ENCODE results near the gene DDX10. TPM values are rescaled to one million over a fixed set of nuclear protein-coding genes. Genes with fewer than 3 reads are reported as not detected.

DDX10 gene
- total and polyA plus RNA-seq, 2 of the 8 experiments (the other 6 are each of a cell fraction or from before 2014, with no cell fraction given) = 49.2 to 52.2 TPM

DNA sequence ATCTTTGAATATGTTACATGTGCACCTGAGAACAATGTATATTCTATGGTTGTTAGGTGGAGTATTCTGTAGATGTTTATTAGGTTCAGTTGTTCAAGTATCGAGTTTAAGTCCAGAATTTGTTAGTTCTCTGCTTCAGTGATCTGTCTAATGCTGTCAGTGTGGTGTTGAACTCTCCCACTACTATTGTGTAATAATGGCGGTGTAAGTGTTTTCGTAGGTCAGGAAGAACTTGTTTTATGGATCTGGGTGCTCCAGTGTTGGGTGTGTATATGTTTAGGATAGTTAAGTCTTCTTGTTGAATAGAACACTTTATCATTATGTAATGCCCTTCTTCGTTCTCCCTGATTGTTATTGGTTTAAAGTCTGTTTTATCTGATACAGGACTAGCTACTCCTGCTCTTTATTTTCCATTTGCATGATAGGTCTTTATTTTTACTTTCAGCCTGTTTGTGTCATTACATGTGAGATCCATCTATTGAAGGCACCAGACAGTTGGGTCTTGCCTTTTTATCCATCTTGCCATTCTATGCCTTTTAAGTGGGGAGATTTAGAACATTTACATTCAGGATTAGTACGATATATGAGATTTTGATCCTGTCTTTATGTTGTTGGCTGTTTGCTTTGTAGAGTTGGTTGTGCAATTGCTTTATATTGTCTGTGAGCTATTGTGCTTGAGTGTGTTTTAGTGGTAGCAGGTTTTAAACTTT lies 121.6 kb downstream of the DDX10 start:
- no peak overlapping the region for H3K9ac ChIP-seq (replicated peaks in 1 of 4; ENCODE audit: extremely low read depth in 1 of 4, low read depth in 3 of 4, low read length in 3 of 4)
- H2BK120ac ChIP-seq (replicated peaks; ENCODE audit: low read depth, low read length) = no peak overlapping the region
- H2AK5ac ChIP-seq (ENCODE audit: low read depth, low read length) = no peak overlapping the region
- H2BK5ac ChIP-seq (ENCODE audit: low read depth, low read length) = no peak overlapping the region
- H4K8ac ChIP-seq (ENCODE audit: extremely low read depth, insufficient read depth, low read length) = no peak overlapping the region
- CTCF ChIA-PET (ENCODE audit: partially characterized antibody) = interaction anchor here (0.8 to 3.2 kb wide), 6 partner anchors 16 to 85 kb away, joined by 3 to 11 read pairs (median 5); no protein-coding TSS in a partner anchor
- H3K23me2 ChIP-seq (ENCODE audit: low read depth, low read length) = no peaks in the 10 kb centered on the region; the same call in 1 of the 2 replicates
- H2AFZ ChIP-seq (ENCODE audit: low read length) = no peak overlapping the region
- POLR2A ChIA-PET (ENCODE audit: partially characterized antibody) = interaction anchor here (0.6 kb wide), 2 partner anchors 180 to 1515 kb away, joined by 3 to 4 read pairs; no protein-coding TSS in a partner anchor
- no peaks in the 10 kb centered on the region for H3K27me3 ChIP-seq (replicated peaks in 1 of 4; ENCODE audit: control insufficient read depth in 3 of 4, extremely low read depth in 1 of 4, insufficient read depth in 3 of 4, low read length in 3 of 4)
- WGBS, 2 experiments (ENCODE audit: extremely low coverage in 1 of 2, insufficient coverage in 1 of 2, insufficient read length in 1 of 2, insufficient replicate concordance in 2 of 2, low coverage in 1 of 2, low lambda C conversion rate in 2 of 2, missing lambda C conversion rate in 1 of 2) = 88% methylated on average over 5 of the region's 5 CpGs; no CpG with 5 or more reads in 1 of the 2 experiments
- H3K56ac ChIP-seq (replicated peaks; ENCODE audit: insufficient read length, low read depth, low read length) = no peak overlapping the region
- no peak overlapping the region for H3K14ac ChIP-seq (ENCODE audit: insufficient read length)
- 0 out of 2 replicates have a peak overlapping the region, but pooled peaks have one; percentile 32 for H3K27ac ChIP-seq (ENCODE audit: low read depth, low read length)
- DNase-seq (ENCODE audit: low read depth in 1 of 2, low spot score in 2 of 2) (no peak), FAIRE-seq (no peak)
- no peaks in the 10 kb centered on the region for H3K9me3 ChIP-seq (ENCODE audit: insufficient read depth in 2 of 2, low read depth in 1 of 2, low read length in 1 of 2)
- H3K4me2 ChIP-seq (ENCODE audit: insufficient read depth in 1 of 2, low read depth in 2 of 2, low read length in 2 of 2) = no peak overlapping the region
- H2BK20ac ChIP-seq (ENCODE audit: low read length) = no peak overlapping the region
- H4K91ac ChIP-seq (replicated peaks; ENCODE audit: insufficient read length, low read length) = no peak overlapping the region
- no peak overlapping the region for H3K4me3 ChIP-seq (ENCODE audit: extremely low read depth in 1 of 4, insufficient read depth in 2 of 4, low read depth in 3 of 4, low read length in 4 of 4)
- H3K79me1 ChIP-seq (ENCODE audit: low read depth, low read length) = peaks cover 2% of the 10 kb centered on the region; the same call in 1 of the 2 replicates
- no peak overlapping the region for H3K18ac ChIP-seq (ENCODE audit: extremely low read depth, low read length)
- no peak overlapping the region for H2BK15ac ChIP-seq (ENCODE audit: low read length)
- no peak overlapping the region for H4K5ac ChIP-seq (ENCODE audit: insufficient read length, low read depth, low read length)
- H3K4me1 ChIP-seq (replicated peaks in 1 of 4; ENCODE audit: control insufficient read depth in 3 of 4, insufficient read depth in 4 of 4, low read length in 3 of 4) = peaks cover 3 to 6% (median 3%) of the 10 kb centered on the region in 4 experiments
- H3K79me2 ChIP-seq (ENCODE audit: control insufficient read depth in 1 of 2, insufficient read depth in 2 of 2, low read length in 2 of 2) = peaks cover 0 to 36% of the 10 kb centered on the region in 2 experiments; a peak in 2 of 4 replicates
- H4K20me1 ChIP-seq (replicated peaks in 1 of 2; ENCODE audit: control insufficient read depth in 1 of 2, insufficient read depth in 2 of 2, low read length in 2 of 2) = no peaks in the 10 kb centered on the region
- no peaks in the 10 kb centered on the region for H3K36me3 ChIP-seq (ENCODE audit: control insufficient read depth in 2 of 4, insufficient read depth in 4 of 4, low read length in 3 of 4)
- TF ChIP-seq EP300 (IDR thresholded peaks at IDR 0.05; ENCODE audit: borderline replicate concordance in 1 of 2, low read depth in 2 of 2, low read length in 2 of 2) (no peak), TCF12 (IDR thresholded peaks at IDR 0.05; ENCODE audit: low read depth, low read length) (no peak), CHD1 (IDR thresholded peaks at IDR 0.05; ENCODE audit: low read depth, low read length) (no peak), JUN (IDR thresholded peaks at IDR 0.05; ENCODE audit: low read depth, low read length) (no peak), EZH2 (IDR thresholded peaks at IDR 0.05; ENCODE audit: low read depth, low read length, severe bottlenecking) (no peak), HDAC6 (IDR thresholded peaks at IDR 0.05; ENCODE audit: low read depth, low read length) (no peak)
- H3K23ac ChIP-seq (ENCODE audit: insufficient read length) = no peak overlapping the region
- H2BK12ac ChIP-seq (ENCODE audit: low read depth, low read length) = no peak overlapping the region
- H3K4ac ChIP-seq (replicated peaks; ENCODE audit: insufficient read length, low read depth, low read length) = no peak overlapping the region

Data from H1 (cell line).